ENCODE measurements around the gene SLC7A5. TPM values are rescaled to one million over a fixed set of nuclear protein-coding genes. Genes with fewer than 3 reads are reported as not detected.

Gene SLC7A5
- total RNA-seq, 1 experiment from 2014 or later = 73.8 TPM

DNA sequence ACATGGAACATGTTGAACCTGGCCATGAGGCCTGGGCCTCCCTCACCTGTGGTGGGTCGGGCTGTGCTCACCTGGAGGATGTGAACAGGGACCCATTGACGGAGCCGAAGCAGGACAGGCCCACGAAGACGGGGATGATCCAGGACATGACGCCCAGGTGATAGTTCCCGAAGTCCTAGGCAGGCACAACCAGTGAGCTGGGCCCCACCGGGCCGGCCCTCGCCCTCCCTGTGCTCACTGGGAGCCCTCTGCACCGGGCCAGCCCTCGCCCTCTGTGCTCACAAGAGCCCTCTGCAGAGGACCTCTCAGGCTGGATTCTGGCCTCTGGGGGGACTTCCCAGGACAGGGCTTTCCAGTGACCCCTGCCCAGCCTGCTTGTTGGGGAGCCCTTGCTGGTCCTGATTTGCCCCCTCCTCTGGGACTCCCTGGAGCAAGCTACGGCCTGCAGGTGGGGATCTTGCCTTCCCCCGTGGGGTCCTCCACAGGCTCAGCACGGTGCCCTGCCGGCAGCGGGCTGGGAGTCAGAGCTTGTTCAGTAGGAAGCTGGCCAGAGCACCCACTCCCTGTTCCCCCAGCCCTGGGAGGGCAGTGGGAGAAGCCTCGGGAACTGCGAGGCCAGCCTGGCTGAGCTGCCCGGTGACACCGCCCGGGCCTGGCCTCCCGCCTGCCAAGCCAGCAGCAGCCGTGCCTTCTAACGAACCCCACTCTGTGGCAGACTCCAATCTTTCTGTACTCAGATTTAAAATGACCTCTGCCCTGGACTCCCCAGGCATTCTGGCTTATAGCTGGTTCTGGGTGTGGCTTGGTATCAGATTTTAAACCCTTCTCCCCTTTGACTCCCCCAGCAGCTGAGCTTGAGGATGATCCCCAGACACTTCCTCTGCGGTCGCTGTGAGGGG lies 30.4 kb downstream of the SLC7A5 start:
- H3K9me3 ChIP-seq (replicated peaks) = no peaks in the 10 kb centered on the region

DNA sequence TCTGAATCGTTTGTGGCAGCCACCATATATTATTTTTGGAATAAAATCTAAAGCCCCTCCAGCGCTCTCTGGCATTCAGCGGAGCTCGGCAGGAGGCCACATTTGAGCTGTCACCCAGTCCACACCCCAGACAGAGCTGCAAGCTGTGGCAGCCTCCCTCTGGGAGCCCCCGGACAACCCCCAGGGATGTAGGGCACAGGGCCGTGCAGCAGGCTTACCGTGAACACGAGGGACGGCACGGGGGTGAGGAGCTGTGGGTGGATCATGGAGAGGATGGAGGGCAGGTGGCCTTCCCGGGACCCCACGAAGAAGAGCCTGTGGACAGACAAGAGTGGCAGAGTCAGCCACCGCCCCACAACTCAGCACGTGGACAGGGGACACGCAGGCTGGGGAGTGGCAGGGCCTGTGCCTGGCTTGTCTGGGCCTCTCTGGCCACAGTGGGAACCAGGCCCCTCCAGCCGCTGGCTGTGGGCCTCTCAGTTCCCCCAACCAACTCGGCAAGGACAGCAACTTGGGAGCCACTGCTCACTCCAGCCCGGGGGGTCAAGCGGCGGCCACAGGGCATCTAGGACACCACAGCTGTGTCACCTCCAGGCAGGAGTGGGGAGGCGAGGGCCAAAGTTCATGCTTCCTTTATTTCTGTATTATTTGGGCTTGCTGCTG lies 31.5 kb downstream of the SLC7A5 start:
- H3K36me3 ChIP-seq = peaks cover 52% of the 10 kb centered on the region
- no peak overlapping the region for H3K27ac ChIP-seq
- H3K4me1 ChIP-seq = peaks cover 40% of the 10 kb centered on the region

More for the DNA sequence above, 30.4 kb downstream of the SLC7A5 start:
- H3K36me3 ChIP-seq = peaks cover 45% of the 10 kb centered on the region
- peaks cover 39% of the 10 kb centered on the region for H3K4me1 ChIP-seq
- H3K27ac ChIP-seq = no peak overlapping the region
- no peak overlapping the region for H3K4me3 ChIP-seq
- H3K27me3 ChIP-seq = no peaks in the 10 kb centered on the region
- DNase-seq = no peak

DNA sequence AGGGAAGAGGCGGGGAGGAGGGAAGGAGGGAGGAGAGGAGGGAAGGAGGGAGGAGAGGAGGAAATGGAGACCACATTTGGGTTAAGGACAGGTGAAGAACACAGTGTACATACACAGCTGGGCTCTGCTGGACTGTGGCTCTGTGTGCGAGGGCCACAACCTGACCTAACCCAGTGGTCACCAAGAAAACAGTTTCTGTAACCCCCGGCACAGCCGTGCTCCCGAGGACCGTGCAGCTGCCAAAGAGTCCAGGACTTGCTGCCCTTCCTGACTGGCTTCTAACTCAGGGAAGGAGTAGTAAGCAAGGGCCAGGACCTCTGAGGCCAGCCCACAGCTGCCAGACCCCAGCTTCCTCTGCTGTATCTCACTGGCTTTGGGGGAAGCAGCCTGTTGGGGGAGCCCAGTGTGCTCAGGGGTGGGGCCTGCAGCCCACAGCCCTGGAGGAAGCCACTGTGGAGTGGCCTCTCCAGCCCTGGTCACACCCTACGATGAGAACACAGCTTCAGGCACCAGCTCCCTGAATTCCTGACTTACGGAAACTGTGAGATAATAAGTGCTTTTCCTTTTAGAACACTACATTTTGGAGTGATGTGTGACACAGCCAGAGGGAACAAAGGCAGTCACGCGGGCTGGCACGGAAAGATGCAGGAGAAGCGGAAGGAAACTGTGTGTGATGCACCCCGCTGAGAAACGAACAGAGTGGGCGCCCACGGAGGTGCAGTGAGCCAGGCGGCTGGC lies 32.3 kb downstream of the SLC7A5 start:
- Histone ChIP-seq H3K27me3 (no peaks in the 10 kb centered on the region), H3K9me3 (replicated peaks) (no peaks in the 10 kb centered on the region), H3K36me3 (peaks cover 59% of the 10 kb centered on the region), H3K4me3 (no peak overlapping the region), H3K4me1 (peaks cover 40% of the 10 kb centered on the region), H3K27ac (no peak overlapping the region)
- DNase-seq = no peak

More for the DNA sequence above, 31.5 kb downstream of the SLC7A5 start:
- no peaks in the 10 kb centered on the region for H3K9me3 ChIP-seq (replicated peaks)
- DNase-seq = no peak
- H3K27me3 ChIP-seq = no peaks in the 10 kb centered on the region
- H3K4me3 ChIP-seq = no peak overlapping the region

DNA sequence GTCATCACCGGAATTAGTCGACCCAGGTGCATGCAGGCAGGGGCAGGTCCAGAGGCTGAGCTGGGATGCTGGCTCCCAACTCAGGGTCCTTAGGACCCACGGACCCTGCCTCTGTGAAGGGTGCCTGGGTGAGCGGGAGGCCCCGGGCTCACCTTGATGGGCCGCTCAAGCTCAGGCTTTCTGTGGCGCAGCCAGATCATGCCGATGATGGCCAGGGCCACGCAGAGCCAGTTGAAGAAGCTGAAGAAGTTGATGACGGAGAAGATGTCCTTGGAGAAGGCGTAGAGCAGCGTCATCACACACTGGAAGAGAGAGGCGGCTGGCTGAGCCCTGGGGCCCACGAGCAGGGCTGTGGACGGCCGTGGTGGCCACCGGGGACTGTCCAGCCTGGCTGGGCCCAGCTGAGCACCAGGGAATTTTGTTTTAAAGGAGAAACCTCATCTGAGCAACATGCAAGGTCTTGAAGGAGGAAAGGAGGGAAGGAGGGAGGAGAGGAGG lies 32.9 kb downstream of the SLC7A5 start:
- no peak overlapping the region for H3K27ac ChIP-seq
- H3K4me1 ChIP-seq = peaks cover 40% of the 10 kb centered on the region
- H3K9me3 ChIP-seq (replicated peaks) = no peaks in the 10 kb centered on the region
- no peak overlapping the region for H3K4me3 ChIP-seq
- no peaks in the 10 kb centered on the region for H3K27me3 ChIP-seq
- peaks cover 61% of the 10 kb centered on the region for H3K36me3 ChIP-seq
- no peak for DNase-seq

DNA sequence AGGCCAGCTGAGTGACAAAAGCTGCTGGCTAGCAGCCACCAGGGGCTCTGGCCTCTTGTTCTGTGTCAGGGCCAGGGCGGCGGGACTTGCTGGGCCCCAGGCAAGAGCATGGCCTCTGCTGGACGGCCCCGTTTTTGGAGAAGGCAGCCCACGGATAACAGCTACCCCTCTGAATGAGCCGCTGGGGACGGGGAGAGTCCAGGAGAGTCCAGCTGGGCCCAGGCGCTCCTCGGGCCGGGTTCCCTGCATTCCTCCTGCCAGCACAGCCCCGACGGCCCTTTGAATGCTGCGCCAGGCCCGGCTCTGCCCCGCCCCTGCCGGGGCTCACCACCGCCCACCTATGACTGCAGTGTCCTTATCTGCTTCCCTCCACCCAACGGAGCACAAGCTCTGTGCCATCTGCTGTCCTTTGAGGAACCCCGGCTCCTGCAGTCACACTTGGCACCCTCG lies 33.4 kb downstream of the SLC7A5 start:
- Histone ChIP-seq H3K27ac (peak overlapping the region; percentile 30; the same call in 1 of the 2 replicates), H3K4me1 (peaks cover 40% of the 10 kb centered on the region), H3K36me3 (peaks cover 56% of the 10 kb centered on the region), H3K27me3 (no peaks in the 10 kb centered on the region), H3K4me3 (no peak overlapping the region), H3K9me3 (replicated peaks) (no peaks in the 10 kb centered on the region)
- DNase-seq = no peak

DNA sequence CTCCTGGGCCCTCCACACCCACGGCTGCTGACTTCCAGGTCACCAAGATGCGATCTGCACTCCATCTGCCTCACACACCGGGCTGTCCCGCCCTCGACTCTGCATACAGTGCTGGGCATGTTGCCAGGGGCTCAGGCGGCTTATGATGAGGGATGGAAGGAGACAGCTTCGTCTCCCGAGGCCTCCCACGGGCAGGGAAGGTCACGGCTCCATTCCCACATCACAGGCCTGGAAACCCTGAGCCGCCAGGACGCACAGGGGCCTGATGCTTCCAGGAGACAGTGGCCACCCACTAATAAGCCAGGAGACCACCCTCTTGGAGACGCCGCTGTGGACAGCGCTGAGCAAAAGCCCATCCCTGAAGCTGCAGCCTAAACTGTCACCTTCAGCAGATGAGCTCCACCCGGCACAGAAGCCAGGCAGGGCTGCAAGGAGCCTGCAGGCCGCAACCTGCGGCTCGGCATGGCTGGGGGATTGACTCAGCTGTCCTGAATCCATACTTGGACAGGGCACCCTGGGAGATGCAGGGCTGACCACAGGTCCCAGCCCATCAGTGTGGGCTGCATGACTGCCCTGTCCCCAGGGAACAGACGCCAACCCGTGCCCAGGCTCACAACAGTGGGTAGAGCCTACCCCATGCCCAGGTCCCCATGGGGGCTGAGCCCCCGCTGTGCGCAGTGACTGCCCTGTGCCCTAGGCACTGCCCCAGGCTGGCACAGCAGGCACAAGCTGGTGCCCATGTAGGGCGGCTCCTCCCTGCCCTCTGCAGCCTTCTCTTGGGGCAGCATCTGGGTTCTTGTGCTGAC lies 34.4 kb downstream of the SLC7A5 start:
- H3K27ac ChIP-seq = peak overlapping the region; percentile 30
- peaks cover 48% of the 10 kb centered on the region for H3K36me3 ChIP-seq
- H3K4me3 ChIP-seq = no peak overlapping the region
- no peaks in the 10 kb centered on the region for H3K27me3 ChIP-seq
- peaks cover 40% of the 10 kb centered on the region for H3K4me1 ChIP-seq
- peak; percentile 96 to 97 for DNase-seq
- H3K9me3 ChIP-seq (replicated peaks) = no peaks in the 10 kb centered on the region

DNA sequence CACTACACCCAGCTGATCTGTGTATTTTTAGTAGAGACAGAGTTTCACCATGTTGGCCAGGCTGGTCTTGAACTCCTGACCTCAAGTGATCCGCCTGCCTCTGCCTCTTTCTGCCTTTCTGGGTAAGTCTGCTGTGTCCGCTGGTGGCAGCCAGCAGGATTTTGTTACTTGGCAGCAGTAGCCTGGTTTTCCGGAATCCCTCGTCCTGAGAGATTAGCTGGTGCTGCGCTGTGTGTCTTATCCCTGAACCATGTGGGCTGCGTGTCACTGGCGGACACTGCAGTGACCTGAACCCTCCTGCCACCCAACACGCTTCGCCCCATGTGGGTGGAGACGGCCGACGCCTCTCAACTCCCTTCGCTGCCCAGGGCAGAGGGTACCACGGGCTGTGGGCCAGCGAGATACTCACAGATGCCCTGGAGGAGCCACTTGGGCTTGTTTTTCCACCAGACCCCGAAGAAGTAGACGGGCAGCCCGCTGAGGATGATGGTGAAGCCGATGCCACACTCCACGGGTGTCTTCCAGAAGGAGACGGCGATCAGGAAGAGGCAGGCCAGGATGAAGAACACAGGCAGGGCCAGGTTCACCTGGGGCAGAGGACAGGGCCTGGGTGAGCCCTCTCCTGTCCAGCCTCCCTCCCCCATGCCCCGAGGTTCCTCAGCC lies 35.2 kb downstream of the SLC7A5 start:
- Histone ChIP-seq H3K4me1 (peaks cover 40% of the 10 kb centered on the region), H3K4me3 (no peak overlapping the region), H3K27me3 (no peaks in the 10 kb centered on the region), H3K36me3 (peaks cover 43% of the 10 kb centered on the region), H3K27ac (peak overlapping the region; percentile 30), H3K9me3 (replicated peaks) (no peaks in the 10 kb centered on the region)
- DNase-seq = no peak

DNA sequence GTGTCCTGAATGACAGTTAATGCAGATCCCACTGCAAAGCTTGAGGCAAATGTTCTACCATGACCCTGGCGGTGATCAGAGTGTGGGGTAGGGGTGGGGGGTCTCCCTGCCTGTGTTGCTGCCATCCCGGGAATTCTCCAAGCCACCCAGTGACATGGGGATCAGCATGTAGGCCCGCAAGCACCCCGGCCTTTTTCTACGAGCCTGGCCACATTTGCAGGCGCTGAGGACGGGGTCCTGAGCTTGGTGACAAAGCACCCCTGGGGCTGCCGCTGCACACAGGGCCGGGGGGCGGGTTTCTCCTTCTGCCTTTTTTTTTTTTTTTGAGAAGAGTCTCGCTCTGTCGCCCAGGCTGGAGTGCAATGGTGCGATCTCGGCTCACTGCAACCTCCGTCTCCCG lies 35.8 kb downstream of the SLC7A5 start:
- peaks cover 35% of the 10 kb centered on the region for H3K4me1 ChIP-seq
- H3K27me3 ChIP-seq = no peaks in the 10 kb centered on the region
- DNase-seq = no peak
- H3K4me3 ChIP-seq = no peak overlapping the region
- peaks cover 37% of the 10 kb centered on the region for H3K36me3 ChIP-seq
- H3K27ac ChIP-seq = no peak overlapping the region
- H3K9me3 ChIP-seq (replicated peaks) = no peaks in the 10 kb centered on the region

DNA sequence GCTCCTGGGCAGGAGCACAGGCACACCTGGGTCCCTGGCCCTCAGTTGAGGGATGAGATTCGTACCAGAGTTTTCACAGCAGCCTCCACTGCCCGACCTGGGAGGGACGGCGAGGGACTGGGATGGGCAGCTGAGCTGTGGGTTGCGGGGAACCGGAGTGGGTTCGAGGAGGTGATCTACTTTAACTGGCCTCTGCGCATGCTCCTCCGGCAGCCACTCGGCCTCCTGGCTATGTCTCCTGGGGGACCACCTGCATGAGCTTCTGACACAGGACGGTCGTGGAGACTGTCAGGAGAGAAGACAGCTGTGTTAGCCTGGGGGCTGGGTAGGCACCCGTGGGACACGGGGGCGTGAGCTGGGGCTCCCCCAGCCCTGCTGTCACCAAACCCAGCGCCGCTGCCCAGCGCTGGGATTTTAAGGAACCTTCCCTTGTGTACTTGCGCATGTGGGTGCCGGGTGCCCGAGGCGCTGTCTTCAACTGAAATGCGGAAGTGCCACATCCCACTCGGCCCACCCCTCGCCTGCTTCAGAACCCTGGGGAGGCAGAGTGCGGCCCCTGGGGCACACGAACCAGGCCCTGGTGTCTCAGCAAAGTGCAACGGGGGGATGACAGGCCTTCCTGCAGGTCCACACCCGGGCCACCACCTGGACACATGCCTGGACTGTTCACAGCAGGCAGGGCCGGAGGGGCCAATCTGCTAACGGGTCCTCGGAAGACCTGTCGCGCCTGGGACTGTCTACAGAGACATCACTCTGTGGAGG lies 36.4 kb downstream of the SLC7A5 start:
- Histone ChIP-seq H3K9me3 (replicated peaks) (no peaks in the 10 kb centered on the region), H3K36me3 (peaks cover 34% of the 10 kb centered on the region), H3K27ac (no peak overlapping the region), H3K27me3 (no peaks in the 10 kb centered on the region), H3K4me1 (peaks cover 33% of the 10 kb centered on the region), H3K4me3 (no peak overlapping the region)
- no peak for DNase-seq

DNA sequence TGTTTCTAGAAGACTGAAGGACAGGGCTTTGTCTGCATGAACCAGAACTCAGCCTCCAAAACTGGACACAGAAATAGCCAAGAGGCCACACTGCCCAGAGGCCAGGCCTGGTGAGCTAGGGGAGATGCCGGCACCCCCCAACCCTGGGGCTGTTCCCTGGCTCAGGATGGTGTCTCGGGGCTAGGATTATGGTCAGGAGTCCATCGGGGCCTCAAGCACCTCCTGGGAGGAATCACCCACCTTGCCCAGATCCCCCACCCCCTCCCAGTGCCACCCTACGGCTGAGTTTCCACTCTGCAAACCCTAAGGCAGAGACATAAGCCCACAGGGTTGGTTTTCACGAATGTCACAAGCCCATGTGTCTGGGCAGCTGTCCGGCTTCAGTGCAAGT lies 37.2 kb downstream of the SLC7A5 start:
- Histone ChIP-seq H3K36me3 (peaks cover 34% of the 10 kb centered on the region), H3K4me1 (peaks cover 32% of the 10 kb centered on the region), H3K27ac (no peak overlapping the region), H3K9me3 (replicated peaks) (no peaks in the 10 kb centered on the region), H3K4me3 (no peak overlapping the region), H3K27me3 (no peaks in the 10 kb centered on the region)
- no peak for DNase-seq

DNA sequence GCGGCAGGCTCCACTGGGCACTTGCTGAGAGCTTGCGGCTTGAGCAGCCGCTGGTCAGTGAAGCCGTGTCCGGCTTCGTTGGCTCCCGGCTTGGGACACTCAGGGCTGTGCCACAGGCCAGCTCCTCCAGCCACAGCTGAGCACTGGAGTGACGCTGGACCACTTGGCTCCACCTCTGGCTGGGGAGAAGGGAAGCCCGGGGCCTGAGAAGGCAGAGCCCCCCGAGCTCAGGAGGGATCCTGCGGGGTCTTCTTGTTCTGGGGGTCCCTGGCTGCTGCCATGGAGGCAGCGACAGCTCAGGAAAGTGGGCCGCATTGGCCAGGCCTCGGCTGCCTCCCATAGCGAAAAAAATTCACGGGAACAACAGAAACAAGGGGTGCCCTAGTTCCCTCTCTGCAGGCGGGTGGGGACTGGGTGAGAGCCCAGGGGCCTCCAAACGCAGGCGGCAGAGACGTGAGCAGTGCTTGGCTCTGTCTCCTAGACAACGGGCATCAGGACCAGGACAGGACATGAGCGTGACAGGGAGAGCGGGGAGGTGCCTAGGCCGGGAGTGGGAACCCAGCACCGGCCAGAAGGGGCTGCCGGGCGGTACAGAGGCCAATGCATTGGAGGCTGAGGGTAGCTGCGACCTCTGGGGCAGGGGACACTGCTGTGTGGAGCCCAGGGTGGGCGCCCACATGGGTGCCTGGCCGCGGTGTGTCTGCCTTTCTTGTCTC lies 37.7 kb downstream of the SLC7A5 start:
- Histone ChIP-seq H3K4me1 (peaks cover 26% of the 10 kb centered on the region), H3K9me3 (replicated peaks) (no peaks in the 10 kb centered on the region), H3K36me3 (peaks cover 31% of the 10 kb centered on the region), H3K27me3 (no peaks in the 10 kb centered on the region), H3K4me3 (no peak overlapping the region), H3K27ac (no peak overlapping the region)
- no peak for DNase-seq

DNA sequence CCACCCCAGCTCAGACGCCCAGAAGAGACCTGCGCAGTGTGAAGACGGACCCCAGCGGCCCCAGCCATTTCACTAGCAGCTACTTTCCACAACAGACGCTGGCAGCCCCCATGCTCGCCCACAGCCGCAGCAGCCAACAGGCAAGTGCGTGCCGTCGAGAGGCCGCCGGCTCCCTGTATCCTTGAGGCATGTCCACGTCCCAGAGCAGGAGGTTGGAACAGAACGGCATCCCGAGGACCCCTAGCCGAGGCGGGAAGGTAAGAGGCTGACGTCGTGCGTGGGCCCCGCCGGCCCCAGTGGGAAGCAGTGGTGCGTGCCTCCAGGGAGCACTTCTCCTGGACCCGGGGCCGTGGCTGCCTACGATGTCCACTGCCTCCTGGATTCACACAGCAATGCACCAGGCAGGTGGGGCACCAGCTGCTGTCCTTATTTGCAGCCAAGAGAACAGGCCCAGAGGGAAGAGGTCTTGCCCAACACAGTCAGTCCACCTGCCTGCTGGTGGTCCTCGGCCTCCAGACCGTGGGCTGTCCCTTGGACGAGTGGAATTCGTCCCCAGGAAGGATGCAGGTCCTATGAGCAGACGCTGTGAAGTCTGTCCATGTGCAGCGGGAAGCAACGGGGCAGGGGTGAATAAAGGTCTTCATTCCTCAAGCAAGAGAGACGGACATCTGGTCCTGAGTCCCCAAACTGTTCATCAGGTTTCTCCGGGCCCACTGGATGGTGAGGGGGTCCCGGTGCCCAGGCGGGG lies 38.5 kb downstream of the SLC7A5 start:
- Histone ChIP-seq H3K27ac (no peak overlapping the region), H3K36me3 (peaks cover 25% of the 10 kb centered on the region), H3K9me3 (replicated peaks) (no peaks in the 10 kb centered on the region), H3K4me3 (no peak overlapping the region), H3K4me1 (peaks cover 19% of the 10 kb centered on the region), H3K27me3 (no peaks in the 10 kb centered on the region)
- DNase-seq = no peak

All from SJCRH30 (cell line).